Glutamatergic neuron (in vitro differentiated cells): ENCODE results near the gene VSIG10L2. TPM values are rescaled to one million over a fixed set of nuclear protein-coding genes. Genes with fewer than 3 reads are reported as not detected.

Experiments
- DNase-seq: peaks from one replicate; pipeline ENCODE4 v3.0.0; 2022
- H3K27ac Mint-ChIP-seq: one replicate; pipeline ENCODE4 v1.8.0; 2020; ENCODE audit warnings: mild to moderate bottlenecking, mixed read lengths, inconsistent platforms; ENCODE audit not compliant: unreplicated experiment
- H3K27me3 Mint-ChIP-seq: one replicate; pipeline ENCODE4 v1.8.0; 2020; ENCODE audit warnings: mild to moderate bottlenecking, moderate library complexity, mixed read lengths, inconsistent platforms; ENCODE audit not compliant: unreplicated experiment
- H3K36me3 Mint-ChIP-seq: one replicate; pipeline ENCODE4 v1.8.0; 2020; ENCODE audit warnings: mild to moderate bottlenecking, mixed read lengths, inconsistent platforms; ENCODE audit not compliant: unreplicated experiment
- H3K4me1 Mint-ChIP-seq: one replicate; pipeline ENCODE4 v1.8.0; 2020; ENCODE audit warnings: mild to moderate bottlenecking, low read depth, mixed read lengths, inconsistent platforms; ENCODE audit not compliant: unreplicated experiment
- H3K4me3 Mint-ChIP-seq: one replicate; pipeline ENCODE4 v1.8.0; 2020; ENCODE audit warnings: mild to moderate bottlenecking, mixed read lengths, inconsistent platforms; ENCODE audit not compliant: unreplicated experiment
- H3K9me3 Mint-ChIP-seq: one replicate; pipeline ENCODE4 v1.8.0; 2020; ENCODE audit warnings: mild to moderate bottlenecking, moderate library complexity, mixed read lengths, inconsistent platforms; ENCODE audit not compliant: unreplicated experiment
- CTCF ChIP-seq: fragments of 200-600 bp; sonication (generic); IDR thresholded peaks from one replicate; pipeline ENCODE4 v1.5.0; 2021; ENCODE audit not compliant: partially characterized antibody, unreplicated experiment
- total RNA-seq: library from RNA; stranded (reverse); fragmentation: NEBNext Ultra II Directional; extraction: Animal tissue kit (Norgen Biotek cat#: 25700); gene quantifications from one replicate; pipeline ENCODE4 v1.2.1, GENCODE V29; 2021; ENCODE audit not compliant: unreplicated experiment

The VSIG10L2 gene
- total RNA-seq, 1 donor from 2014 or later = not detected

GRCh38 chr11:125976156-125976555, 30.3 kb downstream of the VSIG10L2 start:
- no peaks in the 10 kb centered on the region for H3K9me3 Mint-ChIP-seq
- TF ChIP-seq CTCF = no peak
- no peaks in the 10 kb centered on the region for H3K4me1 Mint-ChIP-seq
- H3K4me3 Mint-ChIP-seq = no peak overlapping the region
- no peak overlapping the region for H3K27ac Mint-ChIP-seq
- H3K27me3 Mint-ChIP-seq = no peaks in the 10 kb centered on the region
- no peaks in the 10 kb centered on the region for H3K36me3 Mint-ChIP-seq
- no peak for DNase-seq

GRCh38 chr11:125977333-125977732, 31.5 kb downstream of the VSIG10L2 start:
- Mint-ChIP-seq H3K9me3 (no peaks in the 10 kb centered on the region), H3K36me3 (no peaks in the 10 kb centered on the region), H3K27me3 (no peaks in the 10 kb centered on the region), H3K27ac (no peak overlapping the region), H3K4me1 (no peaks in the 10 kb centered on the region), H3K4me3 (no peak overlapping the region)
- TF ChIP-seq CTCF = no peak
- no peak for DNase-seq

- Mint-ChIP-seq H3K4me1 (no peaks in the 10 kb centered on the region), H3K36me3 (peaks cover 5% of the 10 kb centered on the region), H3K27ac (no peak overlapping the region), H3K27me3 (no peaks in the 10 kb centered on the region), H3K9me3 (no peaks in the 10 kb centered on the region), H3K4me3 (no peak overlapping the region)
- TF ChIP-seq CTCF = no peak
- no peak for DNase-seq
These were observed 32.4 kb downstream of the VSIG10L2 start for GRCh38 chr11:125978181-125978716.

- no peak for TF ChIP-seq CTCF
- peaks cover 5% of the 10 kb centered on the region for H3K36me3 Mint-ChIP-seq
- no peak overlapping the region for H3K27ac Mint-ChIP-seq
- no peak for DNase-seq
- H3K9me3 Mint-ChIP-seq = no peaks in the 10 kb centered on the region
- H3K27me3 Mint-ChIP-seq = no peaks in the 10 kb centered on the region
- H3K4me3 Mint-ChIP-seq = no peak overlapping the region
- H3K4me1 Mint-ChIP-seq = no peaks in the 10 kb centered on the region
These were observed 33.0 kb downstream of the VSIG10L2 start for GRCh38 chr11:125978778-125979407.

- Mint-ChIP-seq H3K9me3 (no peaks in the 10 kb centered on the region), H3K4me1 (no peaks in the 10 kb centered on the region), H3K36me3 (peaks cover 5% of the 10 kb centered on the region), H3K4me3 (no peak overlapping the region), H3K27ac (no peak overlapping the region), H3K27me3 (no peaks in the 10 kb centered on the region)
- no peak for TF ChIP-seq CTCF
- no peak for DNase-seq
These were observed 33.7 kb downstream of the VSIG10L2 start for GRCh38 chr11:125979511-125979910.
